ENCODE results near the gene WDR72.
A peak's percentile ranks its signal among the peaks of the same experiment; 100 is the strongest.
"Not testable (repeated sequence)": the region's sequence is repeated elsewhere in the genome, so short reads cannot be mapped to it uniquely, and the experiment has no call there.

WDR72 gene

GRCh38 chr15:53588773-53589172 is 170.7 kb downstream of the WDR72 start:
- DNase-seq: no peak

- DNase-seq: no peak
Measured at GRCh38 chr15:53586799-53587198, 172.7 kb downstream of the WDR72 start.

GRCh38 chr15:53581513-53581912 is 177.9 kb downstream of the WDR72 start:
- no peak for DNase-seq

GRCh38 chr15:53580366-53580765 is 179.1 kb downstream of the WDR72 start:
- DNase-seq: no peak

- no peak for DNase-seq
Measured at GRCh38 chr15:53576841-53577240, 182.6 kb downstream of the WDR72 start.

GRCh38 chr15:53573091-53573490 is 186.4 kb downstream of the WDR72 start:
- DNase-seq: no peak

GRCh38 chr15:53569751-53570480 is 189.5 kb downstream of the WDR72 start:
- no peak for DNase-seq

- no peak for DNase-seq
Measured at GRCh38 chr15:53566912-53567311, 192.6 kb downstream of the WDR72 start.

- no peak for DNase-seq
Measured at GRCh38 chr15:53565721-53566120, 193.7 kb downstream of the WDR72 start.

- no peak for DNase-seq
Measured at GRCh38 chr15:53564647-53565046, 194.8 kb downstream of the WDR72 start.

GRCh38 chr15:53563627-53564026 is 195.8 kb downstream of the WDR72 start:
- DNase-seq: no peak

GRCh38 chr15:53559364-53560277 is 199.8 kb downstream of the WDR72 start:
- DNase-seq: peak in 1 of 2 experiments; percentile 14

GRCh38 chr15:53558384-53558783 is 201.1 kb downstream of the WDR72 start:
- DNase-seq: no peak

GRCh38 chr15:53555226-53555625 is 204.2 kb downstream of the WDR72 start:
- DNase-seq: no peak

GRCh38 chr15:53549697-53550305 is 209.7 kb downstream of the WDR72 start:
- no peak for DNase-seq

- DNase-seq: no peak
Measured at GRCh38 chr15:53548236-53548635, 211.2 kb downstream of the WDR72 start.

- not testable (repeated sequence) for DNase-seq
Measured at GRCh38 chr15:53540626-53541300, 218.7 kb downstream of the WDR72 start.

GRCh38 chr15:53539878-53540277 is 219.6 kb downstream of the WDR72 start:
- no peak for DNase-seq

GRCh38 chr15:53536479-53537120 is 222.9 kb downstream of the WDR72 start:
- no peak for DNase-seq

- DNase-seq: no peak
Measured at GRCh38 chr15:53535886-53536285, 223.6 kb downstream of the WDR72 start.

- no peak for DNase-seq
Measured at GRCh38 chr15:53534105-53534839, 225.2 kb downstream of the WDR72 start.

GRCh38 chr15:53530761-53531160 is 228.7 kb downstream of the WDR72 start:
- no peak for DNase-seq

Measured in NCI-H1930 (cell line).